Mesenchymal stem cell (in vitro differentiated cells and primary cell): ENCODE results near the gene MICOS13.

Experiments
- DNase-seq: peaks from one replicate; pipeline ENCODE4 v3.0.0-alpha.2; 2013
- H2AFZ ChIP-seq: one replicate; pipeline ENCODE4 v1.6.1; 2013; ENCODE audit warnings: low read depth, mild to moderate bottlenecking, control low read depth, inconsistent platforms, low read length, moderate library complexity
- H2AK5ac ChIP-seq: 2 replicates; pipeline ENCODE4 v1.6.1; 2013; ENCODE audit warnings: low read length, moderate library complexity, mild to moderate bottlenecking, inconsistent platforms; ENCODE audit not compliant: severe bottlenecking
- H2BK120ac ChIP-seq: one replicate; pipeline ENCODE4 v1.6.1; 2013; ENCODE audit warnings: low read depth, mild to moderate bottlenecking, inconsistent platforms, low read length, moderate library complexity
- H2BK12ac ChIP-seq, 2 experiments: one replicate each; pipeline ENCODE4 v1.6.1; 2013; ENCODE audit warnings: inconsistent platforms in 2 of 2, low read length in 2 of 2, mild to moderate bottlenecking in 2 of 2, moderate library complexity in 2 of 2, control low read depth in 1 of 2
- H2BK15ac ChIP-seq: one replicate; pipeline ENCODE4 v1.6.1; 2013; ENCODE audit warnings: mild to moderate bottlenecking, low read depth, inconsistent platforms; ENCODE audit not compliant: poor library complexity, severe bottlenecking
- H2BK5ac ChIP-seq: 2 replicates; pipeline ENCODE4 v1.6.1; 2013; ENCODE audit warnings: low read depth, mild to moderate bottlenecking, low read length, control low read depth, inconsistent platforms; ENCODE audit not compliant: poor library complexity, severe bottlenecking
- H3K14ac ChIP-seq, 2 experiments: one replicate each; pipeline ENCODE4 v1.6.1; 2013; ENCODE audit warnings: inconsistent platforms in 2 of 2, low read length in 2 of 2, control low read depth in 1 of 2, mild to moderate bottlenecking in 1 of 2, moderate library complexity in 1 of 2
- H3K18ac ChIP-seq, 2 experiments: one replicate each; pipeline ENCODE4 v1.6.1; 2013; ENCODE audit warnings: inconsistent platforms in 2 of 2, low read length in 2 of 2, control low read depth in 1 of 2, low read depth in 1 of 2, mild to moderate bottlenecking in 1 of 2
- H3K23ac ChIP-seq, 2 experiments: one replicate each; pipeline ENCODE4 v1.6.1; 2013; ENCODE audit warnings: inconsistent platforms in 2 of 2, low read length in 2 of 2, mild to moderate bottlenecking in 2 of 2, moderate library complexity in 2 of 2, control low read depth in 1 of 2
- H3K27ac ChIP-seq: 2 replicates; pipeline ENCODE4 v1.5.1; 2013; ENCODE audit warnings: mild to moderate bottlenecking, moderate library complexity, low read length, control low read depth, inconsistent platforms; ENCODE audit not compliant: poor library complexity, severe bottlenecking
- H3K27me3 ChIP-seq, 2 experiments: 2 replicates each; pipeline versions ENCODE4 v1.6.1 to v1.7.0; 2013; ENCODE audit warnings: low read length in 2 of 2, mild to moderate bottlenecking in 2 of 2, moderate library complexity in 2 of 2, control low read depth in 1 of 2, inconsistent platforms in 1 of 2; ENCODE audit not compliant: control insufficient read depth in 1 of 2, insufficient read depth in 1 of 2
- H3K36me3 ChIP-seq, 2 experiments: 2 replicates each; pipeline versions ENCODE4 v1.6.1 to v1.7.0; 2013; ENCODE audit warnings: low read length in 2 of 2, control low read depth in 1 of 2, inconsistent platforms in 1 of 2, low read depth in 1 of 2, mild to moderate bottlenecking in 1 of 2; ENCODE audit not compliant: insufficient read depth in 2 of 2, control insufficient read depth in 1 of 2
- H3K4ac ChIP-seq, 2 experiments: one replicate each; pipeline ENCODE4 v1.6.1; 2013; ENCODE audit warnings: inconsistent platforms in 2 of 2, low read length in 2 of 2, mild to moderate bottlenecking in 2 of 2, moderate library complexity in 2 of 2, control low read depth in 1 of 2, low read depth in 1 of 2
- H3K4me1 ChIP-seq: 2 replicates; pipeline ENCODE4 v1.6.1; 2013; ENCODE audit warnings: low read depth, low read length, control low read depth; ENCODE audit not compliant: control insufficient read depth, insufficient read depth
- H3K4me2 ChIP-seq: 2 replicates; pipeline ENCODE4 v1.6.1; 2013; ENCODE audit warnings: low read length, mild to moderate bottlenecking, inconsistent platforms; ENCODE audit not compliant: poor library complexity, severe bottlenecking
- H3K4me3 ChIP-seq, 2 experiments: 2 replicates each; pipeline versions ENCODE4 v1.5.1 to v1.7.0; 2013; ENCODE audit warnings: low read length in 2 of 2, mild to moderate bottlenecking in 2 of 2, control low read depth in 1 of 2, low read depth in 1 of 2; ENCODE audit not compliant: insufficient read depth in 1 of 2
- H3K79me1 ChIP-seq: replicated peaks from 2 replicates; pipeline ENCODE4 v1.6.1; 2013; ENCODE audit warnings: mild to moderate bottlenecking, control low read depth, low read length, inconsistent platforms; ENCODE audit not compliant: poor library complexity, severe bottlenecking
- H3K9ac ChIP-seq: 2 replicates; pipeline ENCODE4 v1.7.0; 2013; ENCODE audit warnings: mild to moderate bottlenecking, low read length, moderate library complexity
- H3K9me3 ChIP-seq: 2 replicates; pipeline ENCODE4 v1.7.0; 2013; ENCODE audit warnings: mild to moderate bottlenecking, low read length; ENCODE audit not compliant: control insufficient read depth
- H4K8ac ChIP-seq: one replicate; pipeline ENCODE4 v1.6.1; 2013; ENCODE audit warnings: inconsistent platforms, mild to moderate bottlenecking, low read length, moderate library complexity
- H4K91ac ChIP-seq: one replicate; pipeline ENCODE4 v1.6.1; 2013; ENCODE audit warnings: mild to moderate bottlenecking, low read length, inconsistent platforms
- WGBS: methylation state at CpG from one replicate; pipeline ENCODE4 v1.1.7; 2013; ENCODE audit warnings: mixed read lengths; 5-methylcytosine and 5-hydroxymethylcytosine counted together

The MICOS13 gene

DNA sequence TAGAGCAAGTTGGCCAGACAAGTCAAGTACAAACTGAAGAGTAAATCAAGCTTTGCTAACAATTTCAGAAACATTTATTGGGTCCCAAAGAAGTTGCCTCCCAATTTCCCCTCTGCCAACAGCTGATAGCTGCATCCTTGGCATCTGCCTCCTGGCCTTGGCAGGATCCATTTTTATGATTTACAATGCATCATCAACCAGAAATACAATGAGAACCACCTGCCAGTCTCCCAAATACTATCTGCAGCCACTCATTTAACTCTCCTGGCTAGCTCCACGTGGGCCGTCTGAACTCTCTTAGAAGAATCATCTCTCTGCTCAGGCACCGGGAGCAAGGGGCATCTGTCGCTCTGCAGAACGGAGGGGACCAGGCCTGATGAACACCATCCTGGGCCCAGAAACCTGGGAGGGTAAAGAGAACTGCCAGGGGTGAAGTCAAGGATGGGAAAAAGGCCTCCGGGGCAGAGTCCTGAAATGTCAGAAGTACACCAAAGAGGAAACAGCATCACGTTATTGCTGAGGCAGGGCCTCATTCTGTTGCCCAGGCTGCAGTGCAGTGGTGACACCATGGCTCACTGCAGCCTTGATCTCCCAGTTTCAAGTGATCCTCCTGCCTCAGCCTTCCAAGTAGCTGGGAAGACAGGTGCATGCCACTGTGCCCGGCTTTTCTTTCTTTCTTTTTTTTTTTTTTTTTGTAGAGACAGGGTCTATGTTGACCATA lies 37.1 kb upstream of the MICOS13 start:
- Histone ChIP-seq H2BK12ac (peak overlapping the region in 1 of 2 experiments; percentile 47), H3K4me3 (no peak overlapping the region), H3K4me1 (peaks cover 14% of the 10 kb centered on the region), H3K18ac (peak overlapping the region in 1 of 2 experiments; percentile 38), H2BK5ac (no peak overlapping the region), H2BK15ac (no peak overlapping the region), H3K4ac (no peak overlapping the region), H4K91ac (no peak overlapping the region), H3K36me3 (peaks cover 23 to 28% of the 10 kb centered on the region in 2 experiments), H3K27me3 (no peaks in the 10 kb centered on the region), H2AFZ (no peak overlapping the region), H4K8ac (no peak overlapping the region), H2BK120ac (no peak overlapping the region), H3K79me1 (peaks cover 15% of the 10 kb centered on the region), H3K27ac (no peak overlapping the region), H2AK5ac (no peak overlapping the region), H3K14ac (no peak overlapping the region), H3K9ac (peak overlapping the region; percentile 100), H3K4me2 (no peak overlapping the region), H3K23ac (no peak overlapping the region), H3K9me3 (no peaks in the 10 kb centered on the region)
- WGBS, result 98% methylated on average over 8 of the region's 8 CpGs
- DNase-seq, result no peak

DNA sequence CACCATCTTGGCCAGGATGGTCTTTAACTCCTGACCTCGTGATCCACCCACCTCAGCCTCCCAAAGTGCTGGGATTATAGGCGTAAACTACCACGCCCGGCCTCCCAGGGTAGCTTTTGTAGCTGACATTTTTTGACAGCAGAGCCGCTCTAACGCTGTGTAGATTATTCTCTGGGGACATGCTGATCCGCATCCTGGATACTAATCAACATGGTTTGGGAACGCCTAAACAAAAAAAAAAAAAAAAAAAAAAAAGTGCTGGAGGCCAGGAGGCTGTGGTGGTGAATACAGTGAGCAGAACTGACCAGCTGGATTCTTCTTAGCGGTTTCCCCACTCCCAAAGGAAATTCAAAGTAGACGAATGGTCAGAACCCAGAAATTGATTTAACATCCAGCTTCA lies 34.5 kb upstream of the MICOS13 start:
- Histone ChIP-seq H3K4ac (no peak overlapping the region), H3K9ac (no peak overlapping the region), H3K36me3 (peaks cover 48% of the 10 kb centered on the region in 2 experiments), H2BK15ac (no peak overlapping the region), H3K27ac (no peak overlapping the region), H3K4me1 (peaks cover 11% of the 10 kb centered on the region), H3K9me3 (no peaks in the 10 kb centered on the region), H2BK120ac (no peak overlapping the region), H3K4me3 (no peak overlapping the region), H3K27me3 (no peaks in the 10 kb centered on the region), H4K91ac (no peak overlapping the region), H3K18ac (no peak overlapping the region), H3K14ac (no peak overlapping the region), H2BK5ac (no peak overlapping the region), H3K23ac (no peak overlapping the region), H2AK5ac (no peak overlapping the region), H3K4me2 (no peak overlapping the region), H3K79me1 (peaks cover 34% of the 10 kb centered on the region), H2BK12ac (no peak overlapping the region), H2AFZ (no peak overlapping the region), H4K8ac (no peak overlapping the region)
- DNase-seq, result no peak
- WGBS, result 97% methylated on average over 10 of the region's 10 CpGs

DNA sequence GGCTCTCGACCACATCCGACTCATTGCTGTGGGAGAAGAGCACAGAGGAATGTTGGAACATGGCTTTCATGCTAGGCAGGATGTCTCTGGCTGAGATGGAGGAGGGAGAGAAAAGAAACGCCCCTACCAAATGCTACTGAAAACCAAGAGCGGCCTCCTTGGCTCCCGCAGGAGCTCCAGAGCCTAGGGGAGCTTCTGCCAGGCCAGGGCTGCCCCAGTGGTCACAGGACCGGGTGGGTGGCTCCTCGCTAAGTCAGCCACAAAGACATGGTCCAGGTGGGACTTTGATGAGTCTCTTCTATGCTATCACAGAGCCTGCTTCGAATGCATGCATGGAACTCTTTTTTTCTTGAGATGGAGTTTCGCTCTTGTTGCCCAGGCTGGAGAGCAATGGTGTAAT lies 32.9 kb upstream of the MICOS13 start:
- H2BK15ac ChIP-seq, result no peak overlapping the region
- no peak overlapping the region for H2BK5ac ChIP-seq
- peaks cover 9% of the 10 kb centered on the region for H3K4me1 ChIP-seq
- no peak overlapping the region for H3K4ac ChIP-seq
- peaks cover 32% of the 10 kb centered on the region for H3K79me1 ChIP-seq
- DNase-seq, result no peak
- no peak overlapping the region for H3K23ac ChIP-seq
- no peaks in the 10 kb centered on the region for H3K27me3 ChIP-seq
- no peak overlapping the region for H3K14ac ChIP-seq
- peaks cover 53 to 57% of the 10 kb centered on the region in 2 experiments for H3K36me3 ChIP-seq
- WGBS, result 95% methylated on average over 9 of the region's 9 CpGs
- H2BK12ac ChIP-seq, result no peak overlapping the region
- H3K4me2 ChIP-seq, result no peak overlapping the region
- no peak overlapping the region for H4K8ac ChIP-seq
- H4K91ac ChIP-seq, result no peak overlapping the region
- H3K27ac ChIP-seq, result no peak overlapping the region
- H2BK120ac ChIP-seq, result no peak overlapping the region
- H3K18ac ChIP-seq, result no peak overlapping the region
- H3K4me3 ChIP-seq, result no peak overlapping the region
- no peaks in the 10 kb centered on the region for H3K9me3 ChIP-seq
- H3K9ac ChIP-seq, result no peak overlapping the region
- no peak overlapping the region for H2AK5ac ChIP-seq
- H2AFZ ChIP-seq, result no peak overlapping the region

DNA sequence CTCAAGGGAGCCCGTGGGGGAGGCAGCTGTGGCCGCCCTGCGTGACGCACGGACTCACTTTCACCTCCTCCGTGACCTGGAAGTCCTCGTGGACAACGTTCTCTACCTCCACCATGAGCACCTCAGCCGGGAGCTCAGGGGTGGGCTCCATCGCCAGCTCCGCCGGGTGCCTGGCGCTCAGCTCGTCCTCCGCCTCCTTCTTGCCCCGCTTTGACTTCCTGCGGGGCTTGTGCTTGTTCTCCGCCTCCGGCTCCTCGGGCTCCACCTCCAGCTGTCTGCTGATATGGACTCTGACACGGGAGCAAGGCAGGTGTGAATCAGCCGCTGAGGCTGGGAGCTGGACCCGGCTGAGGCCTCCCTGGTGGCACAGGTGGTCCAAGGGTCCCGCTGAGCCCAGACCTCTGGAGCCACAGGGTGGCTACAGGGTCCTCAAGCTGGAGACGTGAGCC lies 31.4 kb upstream of the MICOS13 start:
- no peak overlapping the region for H3K18ac ChIP-seq
- peaks cover 40% of the 10 kb centered on the region for H3K79me1 ChIP-seq
- no peak overlapping the region for H3K4me2 ChIP-seq
- H3K4me1 ChIP-seq, result no peaks in the 10 kb centered on the region
- no peak overlapping the region for H4K91ac ChIP-seq
- no peak for DNase-seq
- no peak overlapping the region for H3K14ac ChIP-seq
- no peak overlapping the region for H2BK120ac ChIP-seq
- H3K4ac ChIP-seq, result no peak overlapping the region
- H2BK12ac ChIP-seq, result no peak overlapping the region
- no peaks in the 10 kb centered on the region for H3K27me3 ChIP-seq
- H3K27ac ChIP-seq, result no peak overlapping the region
- H2AFZ ChIP-seq, result no peak overlapping the region
- H3K36me3 ChIP-seq, result peaks cover 57 to 66% of the 10 kb centered on the region in 2 experiments
- no peak overlapping the region for H3K23ac ChIP-seq
- no peak overlapping the region for H2BK15ac ChIP-seq
- H3K9me3 ChIP-seq, result no peaks in the 10 kb centered on the region
- H4K8ac ChIP-seq, result no peak overlapping the region
- no peak overlapping the region for H2AK5ac ChIP-seq
- 92% methylated on average over 25 of the region's 25 CpGs for WGBS
- no peak overlapping the region for H3K4me3 ChIP-seq
- no peak overlapping the region for H2BK5ac ChIP-seq
- no peak overlapping the region for H3K9ac ChIP-seq
